AG10803 (cell line): ENCODE data around the gene ATRX.
A peak's percentile ranks its signal among the peaks of the same experiment; 100 is the strongest.
"Not testable (repeated sequence)": the region's sequence is repeated elsewhere in the genome, so short reads cannot be mapped to it uniquely, and the experiment has no call there.

Source experiments
- DNase-seq: peaks from one replicate; pipeline ENCODE4 v3.0.0; 2010; ENCODE audit warnings: low read depth
- H3K4me3 ChIP-seq: 2 replicates; pipeline ENCODE4 v1.5.1; 2011; ENCODE audit warnings: mild to moderate bottlenecking, low read length, control low read depth
- CTCF ChIP-seq: conservative IDR thresholded peaks from 2 replicates; pipeline ENCODE4 v1.5.1; 2011; ENCODE audit warnings: mild to moderate bottlenecking, low read length, control low read depth, inconsistent platforms

Gene ATRX

GRCh38 chrX:77749695-77750094 lies 36.3 kb downstream of the ATRX start:
- TF ChIP-seq CTCF, result no peak
- DNase-seq, result peak; percentile 24
- no peak overlapping the region for H3K4me3 ChIP-seq

GRCh38 chrX:77743720-77744119 lies 42.3 kb downstream of the ATRX start:
- no peak for TF ChIP-seq CTCF
- DNase-seq, result no peak
- H3K4me3 ChIP-seq, result no peak overlapping the region

GRCh38 chrX:77742788-77743476 lies 43.1 kb downstream of the ATRX start:
- TF ChIP-seq CTCF, result no peak
- no peak overlapping the region for H3K4me3 ChIP-seq
- DNase-seq, result peak; percentile 32

GRCh38 chrX:77740376-77740905 lies 45.6 kb downstream of the ATRX start:
- DNase-seq, result no peak
- no peak overlapping the region for H3K4me3 ChIP-seq
- TF ChIP-seq CTCF, result no peak

- DNase-seq, result no peak
- TF ChIP-seq CTCF, result no peak
- H3K4me3 ChIP-seq, result no peak overlapping the region
These were observed 52.7 kb downstream of the ATRX start for GRCh38 chrX:77733342-77733741.

- H3K4me3 ChIP-seq, result no peak overlapping the region
- no peak for DNase-seq
- TF ChIP-seq CTCF, result no peak
These were observed 54.1 kb downstream of the ATRX start for GRCh38 chrX:77731821-77732419.

- not testable (repeated sequence) for DNase-seq, H3K4me3 ChIP-seq
These were observed 59.9 kb downstream of the ATRX start for GRCh38 chrX:77726095-77726494.
